GM23338 (cell line): ENCODE measurements around the gene CYP11A1. TPM values are rescaled to one million over a fixed set of nuclear protein-coding genes. Genes with fewer than 3 reads are reported as not detected.

Experiments used
- ATAC-seq: fragments of 200-7000 bp; cut with Tn5 transposase; 3 replicates; pipeline ENCODE4 v1.9.1; 2020
- DNase-seq: peaks from one replicate; pipeline ENCODE4 v3.0.0-alpha.2; 2015; ENCODE audit warnings: low spot score
- H2AFZ ChIP-seq: fragments of 200-600 bp; sonication (generic); 2 replicates; pipeline ENCODE4 v1.8.0; 2016; ENCODE audit warnings: antibody characterized with exemption, mild to moderate bottlenecking, moderate library complexity
- H3F3A ChIP-seq: fragments of 200-600 bp; sonication (generic); replicated peaks from 2 replicates; pipeline ENCODE4 v1.8.0; 2017; ENCODE audit warnings: antibody characterized with exemption, mixed run types, low read depth
- H3K27ac ChIP-seq: fragments of 200-600 bp; sonication (generic); 2 replicates; pipeline ENCODE4 v1.6.1; 2016; ENCODE audit warnings: low read depth
- H3K27me3 ChIP-seq: fragments of 200-600 bp; sonication (generic); 2 replicates; pipeline ENCODE4 v1.8.0; 2016; ENCODE audit warnings: mild to moderate bottlenecking, mixed run types, moderate library complexity; ENCODE audit not compliant: insufficient read depth
- H3K36me3 ChIP-seq: fragments of 200-600 bp; sonication (generic); 2 replicates; pipeline ENCODE4 v1.8.0; 2016; ENCODE audit warnings: mild to moderate bottlenecking; ENCODE audit not compliant: insufficient read depth
- H3K4me1 ChIP-seq: fragments of 200-600 bp; sonication (generic); 2 replicates; pipeline ENCODE4 v1.8.0; 2016; ENCODE audit warnings: mild to moderate bottlenecking, moderate library complexity; ENCODE audit not compliant: insufficient read depth
- H3K4me2 ChIP-seq: fragments of 200-600 bp; sonication (generic); 2 replicates; pipeline ENCODE4 v1.7.1; 2017; ENCODE audit warnings: mixed run types
- H3K4me3 ChIP-seq: fragments of 200-600 bp; sonication (generic); 2 replicates; pipeline ENCODE4 v1.6.1; 2016; ENCODE audit warnings: mixed run types
- H3K79me2 ChIP-seq: fragments of 200-600 bp; sonication (generic); replicated peaks from 2 replicates; pipeline ENCODE4 v1.8.0; 2017; ENCODE audit warnings: mild to moderate bottlenecking; ENCODE audit not compliant: insufficient read depth
- H3K9me2 ChIP-seq: fragments of 200-600 bp; sonication (generic); 2 replicates; pipeline ENCODE4 v1.8.0; 2017; ENCODE audit not compliant: insufficient read depth
- H4K20me1 ChIP-seq: fragments of 200-600 bp; sonication (generic); replicated peaks from 2 replicates; pipeline ENCODE4 v1.8.0; 2017; ENCODE audit warnings: mild to moderate bottlenecking; ENCODE audit not compliant: insufficient read depth
- H3K27ac Mint-ChIP-seq: 2 replicates; pipeline ENCODE4 v1.8.0; 2020; ENCODE audit warnings: inconsistent platforms, mild to moderate bottlenecking, moderate library complexity, mixed read lengths
- H3K27me3 Mint-ChIP-seq: 3 replicates; pipeline ENCODE4 v1.8.0; 2022; ENCODE audit warnings: low read depth, mild to moderate bottlenecking, moderate library complexity, mixed read lengths, inconsistent platforms; ENCODE audit not compliant: insufficient read depth, poor library complexity
- H3K36me3 Mint-ChIP-seq: 3 replicates; pipeline ENCODE4 v1.8.0; 2021; ENCODE audit warnings: low read depth, mild to moderate bottlenecking, inconsistent platforms, moderate library complexity, mixed read lengths
- H3K4me1 Mint-ChIP-seq: 3 replicates; pipeline ENCODE4 v1.8.0; 2020; ENCODE audit warnings: mild to moderate bottlenecking, inconsistent platforms, mixed read lengths
- H3K4me3 Mint-ChIP-seq: 3 replicates; pipeline ENCODE4 v1.8.0; 2021; ENCODE audit warnings: moderate library complexity, mild to moderate bottlenecking, inconsistent platforms, mixed read lengths
- H3K9me3 Mint-ChIP-seq: 3 replicates; pipeline ENCODE4 v1.8.0; 2020; ENCODE audit warnings: moderate library complexity, mild to moderate bottlenecking, inconsistent platforms, mixed read lengths
- CREB1 ChIP-seq: fragments of 250-450 bp; sonication (Bioruptor Pico); IDR thresholded peaks from 2 replicates; pipeline ENCODE4 v1.5.0; 2020; ENCODE audit warnings: low read depth, mild to moderate bottlenecking, moderate library complexity
- CTCF ChIP-seq, 2 experiments: fragments of 200-600 bp in 1 of 2; sonication (generic) in 1 of 2; conservative IDR thresholded peaks; 2 replicates each; pipeline versions ENCODE4 v1.5.1 to v1.6.1; 2016 to 2017; ENCODE audit warnings: antibody characterized with exemption in 2 of 2, low read depth in 2 of 2, mild to moderate bottlenecking in 2 of 2, moderate library complexity in 1 of 2
- ETS1 ChIP-seq: IDR thresholded peaks from 2 replicates; pipeline ENCODE4 v1.6.1; 2016; ENCODE audit warnings: antibody characterized with exemption
- EZH2 ChIP-seq: fragments of 200-600 bp; sonication (generic); IDR thresholded peaks from one replicate; pipeline ENCODE4 v1.8.0; 2017; ENCODE audit warnings: antibody characterized with exemption, mild to moderate bottlenecking, low read depth; ENCODE audit not compliant: unreplicated experiment
- EZH2phosphoT487 ChIP-seq: fragments of 200-600 bp; sonication (generic); IDR thresholded peaks from one replicate; pipeline ENCODE4 v1.8.1; 2018; ENCODE audit warnings: antibody characterized with exemption; ENCODE audit not compliant: unreplicated experiment
- JUNB ChIP-seq: IDR thresholded peaks from one replicate; pipeline ENCODE4 v1.6.1; 2016; ENCODE audit warnings: antibody characterized with exemption; ENCODE audit not compliant: unreplicated experiment
- NANOG ChIP-seq: IDR thresholded peaks from 2 replicates; pipeline ENCODE4 v1.6.1; 2016; ENCODE audit warnings: antibody characterized with exemption, borderline replicate concordance
- POLR2AphosphoS5 ChIP-seq: IDR thresholded peaks from 2 replicates; pipeline ENCODE4 v1.6.1; 2016; ENCODE audit warnings: antibody characterized with exemption, low read depth
- REST ChIP-seq: IDR thresholded peaks from one replicate; pipeline ENCODE4 v1.6.1; 2018; ENCODE audit warnings: antibody characterized with exemption; ENCODE audit not compliant: unreplicated experiment
- STAT1 ChIP-seq: IDR thresholded peaks from one replicate; pipeline ENCODE4 v1.6.1; 2016; ENCODE audit warnings: antibody characterized with exemption; ENCODE audit not compliant: unreplicated experiment
- ZNF114 ChIP-seq: fragments of 250-450 bp; sonication (Bioruptor Pico); IDR thresholded peaks from 2 replicates; pipeline ENCODE4 v1.5.0; 2020; ENCODE audit warnings: mild to moderate bottlenecking, moderate library complexity
- ZNF331 ChIP-seq: fragments of 250-450 bp; sonication (Bioruptor Pico); IDR thresholded peaks from 2 replicates; pipeline ENCODE4 v1.5.0; 2020; ENCODE audit warnings: low read depth, mild to moderate bottlenecking, moderate library complexity
- ZNF462 ChIP-seq: fragments of 250-450 bp; sonication (Bioruptor Pico); IDR thresholded peaks from 2 replicates; pipeline ENCODE4 v1.5.0; 2020; ENCODE audit warnings: mild to moderate bottlenecking, moderate library complexity
- polyA plus RNA-seq: library from polyadenylated mRNA; unstranded; fragments of >200 nt; fragmentation: Nextera tagmentation; extraction: Ambion mirVana; gene quantifications from 2 replicates; pipeline ENCODE4 v1.2.1, GENCODE V29; 2016
- total RNA-seq: library from RNA; depleted of rRNA; stranded (reverse); fragments of >200 nt; shearing (Covaris generic); gene quantifications from 2 replicates; pipeline ENCODE4 v1.2.3, GENCODE V29; 2014

The CYP11A1 gene
- total and polyA plus RNA-seq, 2 experiments from 2014 or later, result 1.2 to 1.7 TPM

GRCh38 chr15:74381190-74381453 is 13.7 kb upstream of the CYP11A1 start:
- no peak overlapping the region for H2AFZ ChIP-seq
- H4K20me1 ChIP-seq, result no peaks in the 10 kb centered on the region
- no peak overlapping the region for H3K4me3 ChIP-seq
- Mint-ChIP-seq H3K4me3 (no peak overlapping the region), H3K36me3 (no peaks in the 10 kb centered on the region), H3K27ac (no peak overlapping the region), H3K9me3 (no peaks in the 10 kb centered on the region), H3K27me3 (peaks cover 6% of the 10 kb centered on the region), H3K4me1 (peaks cover 13% of the 10 kb centered on the region)
- no peaks in the 10 kb centered on the region for H3F3A ChIP-seq
- H3K4me1 ChIP-seq, result no peaks in the 10 kb centered on the region; the same call in 1 of the 2 replicates
- no peaks in the 10 kb centered on the region for H3K27me3 ChIP-seq
- no peak for DNase-seq
- TF ChIP-seq STAT1, result no peak
- TF ChIP-seq JUNB, result no peak
- no peak for TF ChIP-seq CREB1
- TF ChIP-seq ZNF331 (CRISPR knock-in tag), result no peak
- no peak for TF ChIP-seq CTCF (conservative IDR thresholded peaks at IDR 0.05; ENCODE audit: low read depth in 2 of 2)
- no peak for TF ChIP-seq ZNF114 (CRISPR knock-in tag)
- TF ChIP-seq ETS1, result no peak
- no peak for TF ChIP-seq REST
- TF ChIP-seq POLR2AphosphoS5, result no peak
- TF ChIP-seq NANOG, result no peak
- TF ChIP-seq EZH2phosphoT487, result no peak
- TF ChIP-seq ZNF462 (CRISPR knock-in tag), result no peak
- TF ChIP-seq EZH2, result no peak
- H3K4me2 ChIP-seq, result no peak overlapping the region
- H3K36me3 ChIP-seq, result no peaks in the 10 kb centered on the region
- no peak for ATAC-seq
- H3K9me2 ChIP-seq, result no peaks in the 10 kb centered on the region
- H3K79me2 ChIP-seq, result no peaks in the 10 kb centered on the region
- H3K27ac ChIP-seq, result no peak overlapping the region
